ENCODE results near the gene WBP2. TPM values are rescaled to one million over a fixed set of nuclear protein-coding genes. Genes with fewer than 3 reads are reported as not detected.
A peak's percentile ranks its signal among the peaks of the same experiment; 100 is the strongest.
"Not testable (repeated sequence)": the region's sequence is repeated elsewhere in the genome, so short reads cannot be mapped to it uniquely, and the experiment has no call there.

WBP2 gene
- total RNA-seq, 1 experiment from 2014 or later, result 72.3 TPM

DNA sequence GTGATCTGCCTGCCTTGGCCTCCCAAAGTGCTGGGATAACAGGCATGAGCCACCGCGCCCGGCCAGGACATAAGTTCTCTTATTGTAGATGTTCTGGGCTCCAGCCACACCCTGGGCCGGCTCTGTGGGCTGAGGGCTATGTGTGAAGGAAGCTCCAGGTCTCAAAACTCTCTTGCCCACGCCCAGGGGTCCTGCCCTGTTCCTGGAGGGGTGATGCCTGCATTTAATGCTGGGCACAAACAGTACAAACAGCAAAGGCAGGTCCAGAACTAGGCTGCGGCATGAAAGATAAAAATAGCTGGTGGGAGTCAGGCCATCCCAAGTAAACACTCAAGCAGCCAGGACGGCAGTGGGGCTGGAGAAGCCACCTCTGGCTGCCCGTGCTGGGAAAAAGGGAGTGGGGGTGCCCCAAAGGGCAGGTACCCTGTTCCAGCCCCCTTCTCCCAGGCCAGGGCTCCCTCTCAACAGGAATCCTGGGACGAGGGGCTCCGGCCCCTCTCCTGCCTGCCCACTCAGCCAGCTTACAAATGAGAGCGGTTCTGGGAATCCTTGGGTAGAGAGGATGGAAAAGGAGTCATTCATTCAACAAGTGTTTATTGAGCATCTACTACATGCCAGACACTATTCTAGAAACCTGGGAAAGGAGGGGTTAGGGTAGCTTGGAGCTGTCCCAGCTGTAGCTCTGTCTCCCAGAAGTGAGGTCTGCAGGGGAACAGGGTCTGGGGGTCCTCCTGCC, 18.6 kb upstream of the WBP2 start:
- TF ChIP-seq, protein P1, sequence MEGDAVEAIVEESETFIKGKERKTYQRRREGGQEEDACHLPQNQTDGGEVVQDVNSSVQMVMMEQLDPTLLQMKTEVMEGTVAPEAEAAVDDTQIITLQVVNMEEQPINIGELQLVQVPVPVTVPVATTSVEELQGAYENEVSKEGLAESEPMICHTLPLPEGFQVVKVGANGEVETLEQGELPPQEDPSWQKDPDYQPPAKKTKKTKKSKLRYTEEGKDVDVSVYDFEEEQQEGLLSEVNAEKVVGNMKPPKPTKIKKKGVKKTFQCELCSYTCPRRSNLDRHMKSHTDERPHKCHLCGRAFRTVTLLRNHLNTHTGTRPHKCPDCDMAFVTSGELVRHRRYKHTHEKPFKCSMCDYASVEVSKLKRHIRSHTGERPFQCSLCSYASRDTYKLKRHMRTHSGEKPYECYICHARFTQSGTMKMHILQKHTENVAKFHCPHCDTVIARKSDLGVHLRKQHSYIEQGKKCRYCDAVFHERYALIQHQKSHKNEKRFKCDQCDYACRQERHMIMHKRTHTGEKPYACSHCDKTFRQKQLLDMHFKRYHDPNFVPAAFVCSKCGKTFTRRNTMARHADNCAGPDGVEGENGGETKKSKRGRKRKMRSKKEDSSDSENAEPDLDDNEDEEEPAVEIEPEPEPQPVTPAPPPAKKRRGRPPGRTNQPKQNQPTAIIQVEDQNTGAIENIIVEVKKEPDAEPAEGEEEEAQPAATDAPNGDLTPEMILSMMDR (IDR thresholded peaks at IDR 0.05; ENCODE audit: insufficient read depth in 1 of 2, low read depth in 1 of 2, low read length in 1 of 2, severe bottlenecking in 1 of 2, unreplicated experiment in 1 of 2), result no peak
- intact Hi-C loops (cut with micrococcal nuclease; ENCODE audit: unreplicated experiment), result no loop called here
- H3K36me3 ChIP-seq (ENCODE audit: control insufficient read depth, insufficient read depth, low read length), result no peaks in the 10 kb centered on the region
- peaks cover 12% of the 10 kb centered on the region for H3K4me1 Mint-ChIP-seq (ENCODE audit: low read depth, unreplicated experiment)
- DNase-seq, result no peak
- no peaks in the 10 kb centered on the region for H3K36me3 Mint-ChIP-seq (ENCODE audit: insufficient read depth, unreplicated experiment)
- BruUV-seq (replicated peaks), result no TSS peak
- no peaks in the 10 kb centered on the region for H3K9me3 Mint-ChIP-seq (ENCODE audit: unreplicated experiment)
- H3K4me3 ChIP-seq (ENCODE audit: low read depth, low read length), result no peak overlapping the region
- no peaks in the 10 kb centered on the region for H3K27me3 Mint-ChIP-seq (ENCODE audit: insufficient read depth, unreplicated experiment)
- POLR2A ChIA-PET, result interaction anchor here (0.6 to 0.9 kb wide), 2 partner anchors 94 to 265 kb away, joined by 3 to 6 read pairs; no protein-coding TSS in a partner anchor
- peaks cover 22% of the 10 kb centered on the region for H3K4me1 ChIP-seq
- H3K27ac Mint-ChIP-seq (ENCODE audit: unreplicated experiment), result no peak overlapping the region
- H3K27me3 ChIP-seq (replicated peaks; ENCODE audit: control insufficient read depth, insufficient read depth, low read length), result no peaks in the 10 kb centered on the region
- no peaks in the 10 kb centered on the region for H3K9me3 ChIP-seq
- H3K4me3 Mint-ChIP-seq (ENCODE audit: unreplicated experiment), result no peak overlapping the region
- CTCF ChIA-PET, result no interaction called here

DNA sequence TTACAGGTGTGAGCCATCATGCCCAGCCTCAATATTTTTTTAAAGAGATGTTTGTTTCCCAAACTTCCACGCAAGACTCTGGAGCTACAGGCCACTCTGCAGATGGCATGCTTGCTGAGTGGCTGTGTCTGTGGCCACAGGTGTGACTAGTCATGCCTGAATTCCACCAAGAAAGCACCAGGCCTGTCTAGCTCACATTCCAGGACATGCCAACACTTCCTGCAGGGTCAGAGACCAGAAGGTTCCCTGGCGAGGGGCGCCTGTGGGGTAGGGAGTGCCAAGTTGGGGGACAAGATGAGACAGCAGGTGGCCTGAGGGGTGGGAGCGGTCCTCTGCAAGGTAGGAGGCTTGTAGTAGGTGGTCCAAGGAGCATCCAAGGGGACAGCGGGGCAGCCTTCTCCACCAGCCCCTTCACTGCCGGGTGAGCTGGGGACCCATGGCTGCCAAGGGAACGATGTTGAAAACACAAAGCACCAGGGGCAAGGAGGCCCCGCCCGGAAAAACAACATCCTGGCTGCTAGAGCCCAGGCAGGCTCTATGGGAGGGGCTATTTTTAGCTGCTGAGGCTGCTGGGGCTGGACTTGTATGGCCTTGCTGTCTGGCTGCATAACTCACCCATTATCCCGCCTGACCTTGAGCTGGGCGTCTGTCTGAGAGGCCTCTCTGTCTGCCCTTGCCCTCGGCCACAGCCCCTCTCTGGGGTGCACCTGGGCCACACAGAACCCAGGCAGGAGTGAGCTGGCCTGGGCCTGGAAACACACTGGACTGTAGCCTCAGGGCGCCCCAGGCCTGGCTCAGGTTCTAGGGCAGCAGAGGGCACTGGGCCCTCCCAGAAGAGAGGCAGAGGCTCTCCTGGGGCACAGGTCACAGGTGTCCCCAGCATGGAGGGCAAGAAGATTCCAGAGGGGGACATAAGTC, 17.6 kb upstream of the WBP2 start:
- Histone ChIP-seq H3K27me3 (replicated peaks; ENCODE audit: control insufficient read depth, insufficient read depth, low read length) (no peaks in the 10 kb centered on the region), H3K9me3 (no peaks in the 10 kb centered on the region), H3K4me1 (peaks cover 22% of the 10 kb centered on the region), H3K36me3 (ENCODE audit: control insufficient read depth, insufficient read depth, low read length) (no peaks in the 10 kb centered on the region), H3K4me3 (ENCODE audit: low read depth, low read length) (no peak overlapping the region)
- no peaks in the 10 kb centered on the region for H3K9me3 Mint-ChIP-seq (ENCODE audit: unreplicated experiment)
- peaks cover 12% of the 10 kb centered on the region for H3K4me1 Mint-ChIP-seq (ENCODE audit: low read depth, unreplicated experiment)
- no TSS peak for BruUV-seq (replicated peaks)
- no peaks in the 10 kb centered on the region for H3K36me3 Mint-ChIP-seq (ENCODE audit: insufficient read depth, unreplicated experiment)
- CTCF ChIA-PET, result interaction anchor here (1.3 to 2.0 kb wide), 2 partner anchors 15 to 18 kb away, joined by 3 to 8 read pairs; partner anchors contain the start of gene WBP2
- no peak overlapping the region for H3K27ac Mint-ChIP-seq (ENCODE audit: unreplicated experiment)
- peak in 1 of 2 experiments; percentile 46 for DNase-seq
- H3K4me3 Mint-ChIP-seq (ENCODE audit: unreplicated experiment), result no peak overlapping the region
- no peaks in the 10 kb centered on the region for H3K27me3 Mint-ChIP-seq (ENCODE audit: insufficient read depth, unreplicated experiment)
- intact Hi-C loops (cut with micrococcal nuclease; ENCODE audit: unreplicated experiment), result no loop called here
- POLR2A ChIA-PET, result interaction anchor here (0.6 to 1.4 kb wide), 3 partner anchors 18 to 266 kb away, joined by 3 to 6 read pairs (median 3); partner anchors contain the start of gene WBP2
- TF ChIP-seq, protein P1 (IDR thresholded peaks at IDR 0.05; ENCODE audit: insufficient read depth in 1 of 2, low read depth in 1 of 2, low read length in 1 of 2, severe bottlenecking in 1 of 2, unreplicated experiment in 1 of 2), result no peak

DNA sequence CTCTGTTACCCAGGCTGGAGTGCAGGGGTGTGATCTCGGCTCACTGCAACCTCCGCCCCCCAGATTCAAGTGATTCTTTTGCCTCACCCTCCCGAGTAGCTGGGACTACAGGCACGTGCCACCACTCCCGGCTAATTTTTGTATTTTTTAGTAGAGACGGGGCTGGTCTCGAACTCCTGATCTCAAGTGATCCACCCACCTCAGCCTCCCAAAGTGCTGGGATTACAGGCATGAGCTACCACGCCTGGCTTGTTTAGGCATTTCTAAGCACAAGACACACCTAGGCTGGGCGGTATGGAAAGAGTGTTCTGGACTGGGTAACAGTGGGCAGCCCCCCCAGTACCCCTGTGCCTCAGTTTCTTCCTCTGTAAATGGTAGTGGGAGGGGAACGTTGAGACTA, 15.1 kb upstream of the WBP2 start:
- intact Hi-C loops (cut with micrococcal nuclease; ENCODE audit: unreplicated experiment); H3K9me3 ChIP-seq; H3K9me3 Mint-ChIP-seq (ENCODE audit: unreplicated experiment); BruUV-seq (replicated peaks); H3K27me3 ChIP-seq (replicated peaks; ENCODE audit: control insufficient read depth, insufficient read depth, low read length); H3K4me3 ChIP-seq (ENCODE audit: low read depth, low read length); H3K4me1 Mint-ChIP-seq (ENCODE audit: low read depth, unreplicated experiment); H3K4me3 Mint-ChIP-seq (ENCODE audit: unreplicated experiment); H3K36me3 ChIP-seq (ENCODE audit: control insufficient read depth, insufficient read depth, low read length); H3K27me3 Mint-ChIP-seq (ENCODE audit: insufficient read depth, unreplicated experiment); H3K27ac Mint-ChIP-seq (ENCODE audit: unreplicated experiment); CTCF ChIA-PET; POLR2A ChIA-PET; DNase-seq; H3K36me3 Mint-ChIP-seq (ENCODE audit: insufficient read depth, unreplicated experiment); H3K4me1 ChIP-seq: not testable (repeated sequence)

Data from Caco-2 (cell line).